Measurements from ENCODE around the gene ZNF213. TPM values are rescaled to one million over a fixed set of nuclear protein-coding genes. Genes with fewer than 3 reads are reported as not detected.

Gene ZNF213
- total RNA-seq, 1 experiment from 2014 or later, result 15.9 TPM

GRCh38 chr16:3145151-3145550, 10.3 kb downstream of the ZNF213 start:
- Histone ChIP-seq H3K36me3 (ENCODE audit: low read depth) (no peaks in the 10 kb centered on the region), H3K4me2 (no peak overlapping the region), H3F3A (ENCODE audit: insufficient read depth, low read depth) (peaks cover 7% of the 10 kb centered on the region; the same call in 1 of the 2 replicates), H3K9me3 (ENCODE audit: insufficient read depth, low read depth) (no peaks in the 10 kb centered on the region), H3K79me2 (ENCODE audit: low read depth) (no peaks in the 10 kb centered on the region), H3K9me2 (ENCODE audit: insufficient read depth) (no peaks in the 10 kb centered on the region), H3K27ac (no peak overlapping the region), H2AFZ (no peak overlapping the region), H3K4me3 (no peak overlapping the region), H3K4me1 (replicated peaks; ENCODE audit: insufficient read depth) (peaks cover 6% of the 10 kb centered on the region), H3K27me3 (ENCODE audit: insufficient read depth, low read depth) (no peaks in the 10 kb centered on the region), H4K20me1 (ENCODE audit: insufficient read depth) (no peaks in the 10 kb centered on the region)
- POLR2A ChIA-PET (ENCODE audit: unreplicated experiment), result interaction anchor here (0.7 kb wide), 1 partner anchor 76 kb away, joined by 8 read pairs; no protein-coding TSS in a partner anchor
- DNase-seq, result peak in 1 of 2 experiments; percentile 6
- CTCF ChIA-PET, result no interaction called here
- BruUV-seq (replicated peaks), result no TSS peak
- intact Hi-C loops (cut with micrococcal nuclease; ENCODE audit: unreplicated experiment), result no loop called here
- TF ChIP-seq CTCF (conservative IDR thresholded peaks at IDR 0.05) (no peak), EZH2 (IDR thresholded peaks at IDR 0.05; ENCODE audit: low read depth) (no peak)

- Histone ChIP-seq H3K79me2 (ENCODE audit: low read depth) (no peaks in the 10 kb centered on the region), H3K4me2 (no peak overlapping the region), H3F3A (ENCODE audit: insufficient read depth, low read depth) (peaks cover 8% of the 10 kb centered on the region), H2AFZ (no peak overlapping the region), H3K4me3 (no peak overlapping the region), H3K36me3 (ENCODE audit: low read depth) (no peaks in the 10 kb centered on the region), H3K4me1 (replicated peaks; ENCODE audit: insufficient read depth) (peaks cover 6% of the 10 kb centered on the region), H3K9me2 (ENCODE audit: insufficient read depth) (no peaks in the 10 kb centered on the region), H3K27ac (no peak overlapping the region), H3K27me3 (ENCODE audit: insufficient read depth, low read depth) (no peaks in the 10 kb centered on the region), H3K9me3 (ENCODE audit: insufficient read depth, low read depth) (no peaks in the 10 kb centered on the region), H4K20me1 (ENCODE audit: insufficient read depth) (no peaks in the 10 kb centered on the region)
- ChIA-PET POLR2A (ENCODE audit: unreplicated experiment) (interaction anchor here (0.7 kb wide), 1 partner anchor 77 kb away, joined by 8 read pairs; no protein-coding TSS in a partner anchor), CTCF (no interaction called here)
- TF ChIP-seq EZH2 (IDR thresholded peaks at IDR 0.05; ENCODE audit: low read depth) (no peak), CTCF (conservative IDR thresholded peaks at IDR 0.05) (no peak)
- BruUV-seq (replicated peaks), result no TSS peak
- DNase-seq, result no peak
- intact Hi-C loops (cut with micrococcal nuclease; ENCODE audit: unreplicated experiment), result no loop called here
These were observed 10.8 kb downstream of the ZNF213 start for GRCh38 chr16:3145660-3146059.

GRCh38 chr16:3147046-3147756, 12.4 kb downstream of the ZNF213 start:
- ChIA-PET CTCF (no interaction called here), POLR2A (ENCODE audit: unreplicated experiment) (interaction anchor here (0.6 kb wide), 1 partner anchor 105 kb away, joined by 7 read pairs; no protein-coding TSS in a partner anchor)
- H3K79me2 ChIP-seq (ENCODE audit: low read depth), result no peaks in the 10 kb centered on the region
- peaks cover 6% of the 10 kb centered on the region for H3K4me1 ChIP-seq (replicated peaks; ENCODE audit: insufficient read depth)
- TF ChIP-seq CTCF (conservative IDR thresholded peaks at IDR 0.05) (no peak), EZH2 (IDR thresholded peaks at IDR 0.05; ENCODE audit: low read depth) (no peak)
- no peak overlapping the region for H3K4me2 ChIP-seq
- no peak overlapping the region for H2AFZ ChIP-seq
- intact Hi-C loops (cut with micrococcal nuclease; ENCODE audit: unreplicated experiment), result no loop called here
- no peaks in the 10 kb centered on the region for H3K27me3 ChIP-seq (ENCODE audit: insufficient read depth, low read depth)
- no peaks in the 10 kb centered on the region for H3K9me3 ChIP-seq (ENCODE audit: insufficient read depth, low read depth)
- H3K36me3 ChIP-seq (ENCODE audit: low read depth), result no peaks in the 10 kb centered on the region
- BruUV-seq (replicated peaks), result no TSS peak
- H3K27ac ChIP-seq, result no peak overlapping the region
- no peak overlapping the region for H3K4me3 ChIP-seq
- peak in 1 of 2 experiments; percentile 28 for DNase-seq
- no peaks in the 10 kb centered on the region for H4K20me1 ChIP-seq (ENCODE audit: insufficient read depth)
- no peaks in the 10 kb centered on the region for H3K9me2 ChIP-seq (ENCODE audit: insufficient read depth)
- H3F3A ChIP-seq (ENCODE audit: insufficient read depth, low read depth), result peaks cover 23% of the 10 kb centered on the region
